Breast epithelium (tissue), 3 donors: Measurements from ENCODE around the gene CDH4.

ENCODE experiments used
- POLR2A ChIP-seq: fragments of 450-650 bp; IDR thresholded peaks from one replicate; pipeline ENCODE4 v1.6.1; 2016; ENCODE audit warnings: antibody characterized with exemption, mild to moderate bottlenecking, moderate library complexity
- TF ChIP-seq, protein P1 (sequence below), 3 donors: fragments of 450-650 bp; IDR thresholded peaks; one replicate each; pipeline ENCODE4 v1.5.1; 2016 to 2017; ENCODE audit warnings: antibody characterized with exemption in 3 of 3, mild to moderate bottlenecking in 3 of 3, moderate library complexity in 3 of 3

- TF ChIP-seq POLR2A, result no peak
- TF ChIP-seq, protein P1, sequence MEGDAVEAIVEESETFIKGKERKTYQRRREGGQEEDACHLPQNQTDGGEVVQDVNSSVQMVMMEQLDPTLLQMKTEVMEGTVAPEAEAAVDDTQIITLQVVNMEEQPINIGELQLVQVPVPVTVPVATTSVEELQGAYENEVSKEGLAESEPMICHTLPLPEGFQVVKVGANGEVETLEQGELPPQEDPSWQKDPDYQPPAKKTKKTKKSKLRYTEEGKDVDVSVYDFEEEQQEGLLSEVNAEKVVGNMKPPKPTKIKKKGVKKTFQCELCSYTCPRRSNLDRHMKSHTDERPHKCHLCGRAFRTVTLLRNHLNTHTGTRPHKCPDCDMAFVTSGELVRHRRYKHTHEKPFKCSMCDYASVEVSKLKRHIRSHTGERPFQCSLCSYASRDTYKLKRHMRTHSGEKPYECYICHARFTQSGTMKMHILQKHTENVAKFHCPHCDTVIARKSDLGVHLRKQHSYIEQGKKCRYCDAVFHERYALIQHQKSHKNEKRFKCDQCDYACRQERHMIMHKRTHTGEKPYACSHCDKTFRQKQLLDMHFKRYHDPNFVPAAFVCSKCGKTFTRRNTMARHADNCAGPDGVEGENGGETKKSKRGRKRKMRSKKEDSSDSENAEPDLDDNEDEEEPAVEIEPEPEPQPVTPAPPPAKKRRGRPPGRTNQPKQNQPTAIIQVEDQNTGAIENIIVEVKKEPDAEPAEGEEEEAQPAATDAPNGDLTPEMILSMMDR (IDR thresholded peaks at IDR 0.05), result no peak
Measured at GRCh38 chr20:61238813-61239212, 13.2 kb upstream of the CDH4 start.
